HG02870 (cell line): Measurements from ENCODE around the gene ZFR2.
"Not testable (repeated sequence)": the region's sequence is repeated elsewhere in the genome, so short reads cannot be mapped to it uniquely, and the experiment has no call there.

Source experiments
- ATAC-seq: cut with Tn5 transposase; IDR thresholded peaks from one replicate; pipeline ENCODE4 v1.9.1; 2021; ENCODE audit warnings: mild to moderate bottlenecking, moderate library complexity; ENCODE audit not compliant: unreplicated experiment

ZFR2 gene

DNA sequence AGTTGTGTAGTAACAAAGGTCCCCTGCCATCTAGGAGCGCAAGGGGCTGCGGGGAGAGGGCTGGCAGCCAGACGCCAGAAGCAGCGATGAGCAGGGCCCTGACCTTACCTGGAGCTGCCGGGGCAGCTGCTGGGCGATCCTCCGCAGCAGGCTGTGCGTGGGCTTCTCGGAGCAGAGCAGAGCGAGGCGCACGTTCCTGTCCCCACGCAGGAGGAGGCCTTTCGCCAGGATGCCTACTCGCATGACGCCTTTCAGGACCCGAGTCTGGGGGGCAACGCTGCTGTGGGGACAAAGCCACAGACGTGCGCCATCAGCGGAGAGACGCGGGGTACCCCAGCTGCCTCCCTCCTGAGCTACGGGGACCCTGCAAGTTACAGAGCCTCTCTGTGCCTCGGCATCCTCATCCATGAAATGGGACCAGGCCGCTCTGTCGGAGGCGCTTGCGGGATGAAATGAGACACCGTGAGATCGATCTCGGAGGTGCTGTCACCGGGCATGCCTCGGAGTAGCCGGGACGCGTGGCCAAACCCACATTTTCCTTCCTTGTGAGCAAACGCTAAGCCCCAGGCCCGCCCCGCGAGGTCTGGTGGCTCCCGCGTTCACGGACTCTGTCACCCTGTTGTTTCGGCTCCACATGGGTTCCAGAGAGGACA lies 52.1 kb downstream of the ZFR2 start:
- ATAC-seq, result no peak

DNA sequence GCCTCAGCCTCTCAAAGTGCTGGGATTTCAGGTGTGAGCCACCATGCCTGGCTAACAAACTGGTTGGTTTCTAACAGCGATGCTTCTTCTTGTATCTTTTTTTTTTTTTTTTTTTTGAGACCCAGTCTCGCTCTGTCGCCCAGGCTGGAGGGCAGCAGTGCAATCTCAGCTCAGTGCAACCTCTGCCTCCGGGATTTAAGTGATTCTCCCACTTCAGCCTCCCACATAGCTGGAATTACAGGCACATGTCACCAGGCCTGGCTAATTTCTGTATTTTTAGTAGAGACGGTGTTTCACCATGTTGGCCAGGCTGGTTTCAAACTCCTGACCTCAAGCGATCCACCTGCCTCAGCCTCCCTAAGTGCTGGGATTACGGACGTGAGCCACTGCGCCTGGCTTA lies 52.7 kb downstream of the ZFR2 start:
- ATAC-seq, result not testable (repeated sequence)

DNA sequence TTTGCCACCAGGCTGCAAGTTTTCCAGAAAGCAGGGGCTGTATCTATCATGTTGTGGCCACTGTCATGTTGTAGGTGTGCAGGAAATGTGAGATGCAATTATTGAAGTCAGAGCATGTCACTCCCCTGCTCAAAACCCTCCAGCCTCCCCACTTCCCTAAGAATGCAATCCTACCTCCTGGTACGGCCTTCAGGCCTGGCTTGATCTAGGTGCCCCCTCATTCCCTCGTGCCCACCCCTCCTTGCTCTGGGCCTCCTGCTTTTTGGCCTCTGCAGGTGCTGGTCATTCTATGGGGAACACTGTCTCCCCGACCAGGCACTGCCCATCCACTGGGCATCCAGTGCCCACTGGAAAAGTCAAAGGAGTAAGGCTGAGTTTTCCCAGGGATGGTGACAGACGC lies 54.2 kb downstream of the ZFR2 start:
- no peak for ATAC-seq

DNA sequence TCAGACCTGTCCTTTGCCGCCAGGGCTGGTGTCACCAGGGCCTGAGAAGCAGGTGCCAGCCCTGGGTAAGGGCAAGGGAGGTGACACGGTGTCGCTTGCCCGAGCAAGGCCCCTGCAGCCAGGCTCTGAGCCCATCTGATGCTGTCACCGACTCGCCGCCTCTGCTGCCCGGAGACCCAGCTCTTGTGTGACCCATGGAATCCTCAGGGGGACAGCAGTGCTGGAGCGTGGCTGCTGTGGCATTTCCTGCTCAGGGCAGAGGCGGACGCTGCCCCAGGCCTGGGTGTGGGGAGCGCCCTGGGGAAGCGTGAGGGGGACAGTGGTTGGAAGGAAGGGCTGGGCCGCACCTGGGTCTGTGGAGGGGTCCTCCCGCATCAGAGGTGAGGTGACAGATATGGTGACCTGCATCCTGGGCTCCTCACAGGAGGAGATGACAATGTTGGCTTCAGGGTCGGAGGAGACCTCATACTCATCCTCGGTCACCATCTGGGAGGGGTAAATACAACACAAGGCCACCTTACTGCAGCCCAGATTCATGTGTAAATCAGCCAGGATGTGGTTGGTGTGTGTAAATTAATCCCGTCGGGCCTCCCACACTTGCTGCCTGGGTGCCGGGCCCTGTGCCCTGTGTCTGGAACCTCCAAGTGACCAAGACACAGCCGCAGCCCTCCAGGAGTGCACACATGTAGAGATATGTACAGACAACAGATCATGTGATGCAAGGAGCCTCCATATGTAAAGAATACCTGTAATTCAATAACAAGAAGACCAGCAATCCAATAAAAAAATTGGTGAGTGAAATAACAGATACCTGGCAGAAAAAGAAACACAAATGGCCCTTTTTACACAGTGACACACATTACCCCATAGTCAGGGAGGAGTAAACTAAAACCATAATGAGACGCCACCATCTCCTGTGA lies 55.1 kb downstream of the ZFR2 start:
- no peak for ATAC-seq

DNA sequence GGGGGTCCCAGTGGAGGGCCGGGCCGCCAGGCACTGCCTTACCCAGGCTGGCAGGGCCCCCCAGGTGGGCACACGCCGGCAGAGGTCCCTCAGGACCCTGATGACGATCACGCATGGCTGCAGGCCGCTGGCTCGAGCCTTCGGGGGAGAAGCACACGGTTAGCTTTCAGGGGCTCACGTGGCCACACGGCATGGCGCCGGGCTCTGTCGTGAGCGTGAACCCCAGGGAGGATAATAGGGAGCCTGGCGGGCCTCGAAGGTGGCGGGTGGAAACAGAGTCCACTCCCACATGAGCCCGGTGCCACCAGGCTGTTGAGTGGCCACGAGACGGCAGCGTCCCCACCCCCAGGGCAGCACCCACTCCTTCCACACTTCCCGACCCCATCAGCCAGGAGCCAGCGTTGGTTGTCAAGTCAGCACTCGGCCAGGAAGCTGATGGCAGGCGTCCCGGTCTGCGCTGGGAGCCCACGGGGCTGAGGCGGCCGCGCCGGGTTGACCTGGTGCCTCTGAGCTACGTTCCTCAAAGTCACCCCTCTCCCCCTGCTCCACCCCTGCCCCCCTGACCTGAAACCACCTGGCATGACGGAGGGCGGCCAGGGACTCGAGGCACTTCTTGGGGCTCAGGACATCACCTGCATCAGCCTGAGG lies 58.0 kb downstream of the ZFR2 start:
- ATAC-seq, result no peak

DNA sequence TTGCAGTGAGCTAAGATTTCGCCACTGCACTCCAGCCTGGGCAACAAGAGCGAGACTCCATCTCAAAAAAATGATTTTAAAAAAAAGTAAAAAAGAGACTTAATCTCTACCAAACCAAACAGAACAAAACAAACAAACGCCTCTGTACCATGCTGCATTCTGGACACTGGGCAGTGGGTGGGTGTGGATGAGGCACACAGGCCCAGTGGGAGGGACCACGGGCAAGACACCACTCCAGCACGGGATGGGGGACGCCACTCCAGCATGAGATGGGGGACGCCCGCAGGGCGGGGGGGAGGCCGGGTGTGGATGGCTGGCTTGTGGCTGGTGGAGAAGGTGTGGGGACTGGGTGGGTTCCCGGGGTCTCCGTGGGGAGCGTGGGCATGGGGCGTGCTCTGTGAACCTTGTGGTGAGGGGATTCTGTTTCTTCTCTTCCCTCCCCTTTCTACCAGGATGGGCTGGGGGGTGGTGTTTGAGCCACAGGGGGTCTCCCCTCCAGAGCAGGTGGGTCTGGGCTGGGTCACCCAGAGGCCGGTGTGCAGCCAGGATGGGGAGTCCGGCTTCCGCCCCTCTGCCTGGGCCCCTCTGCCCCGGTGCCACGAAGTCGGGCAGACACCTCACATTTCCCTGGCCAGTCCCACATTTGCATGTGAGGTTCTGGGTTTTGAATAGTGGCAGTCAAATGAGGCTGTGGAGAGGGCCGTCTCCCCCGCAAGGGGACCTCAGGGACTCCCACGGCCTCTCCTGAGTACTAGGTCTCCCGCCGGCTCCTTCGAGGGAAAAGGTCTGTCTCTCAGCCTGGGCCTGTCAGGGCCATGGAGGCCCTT lies 58.7 kb downstream of the ZFR2 start:
- no peak for ATAC-seq

DNA sequence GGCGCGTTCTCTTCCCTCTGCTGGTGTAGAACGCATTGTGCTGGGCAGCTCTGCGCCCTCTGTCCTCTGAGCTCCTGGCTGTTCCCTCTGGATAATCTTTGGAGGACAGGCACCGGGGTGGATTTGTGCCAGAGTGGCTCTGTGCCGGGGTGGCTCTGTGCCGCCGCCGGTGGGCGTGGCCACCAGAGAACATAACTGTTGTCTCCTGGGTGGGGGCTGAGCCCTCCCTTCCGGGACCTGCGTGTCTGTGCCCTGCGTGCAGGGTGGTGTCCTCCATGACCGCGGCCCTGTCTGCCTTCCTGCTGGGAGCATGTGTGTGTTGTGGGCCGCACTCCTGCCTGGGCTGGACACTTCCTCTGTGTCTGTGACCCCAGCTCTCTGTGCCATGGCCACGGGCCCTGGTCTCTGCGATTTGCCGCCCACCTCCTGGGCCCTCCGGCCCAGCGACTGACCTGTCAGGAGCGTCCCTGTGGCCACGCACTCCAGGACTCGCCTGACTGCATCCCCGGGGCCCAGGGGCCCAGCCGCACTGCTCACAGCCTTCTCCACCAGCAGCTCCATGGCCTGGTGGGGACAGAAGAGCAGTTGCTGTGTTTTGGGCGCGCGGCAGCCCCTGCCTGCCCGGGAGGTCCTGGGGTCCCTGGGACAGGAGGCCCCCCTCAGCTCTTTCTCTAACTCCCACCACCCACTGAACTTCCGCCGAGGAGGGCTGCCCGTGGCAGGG lies 60.3 kb downstream of the ZFR2 start:
- no peak for ATAC-seq

DNA sequence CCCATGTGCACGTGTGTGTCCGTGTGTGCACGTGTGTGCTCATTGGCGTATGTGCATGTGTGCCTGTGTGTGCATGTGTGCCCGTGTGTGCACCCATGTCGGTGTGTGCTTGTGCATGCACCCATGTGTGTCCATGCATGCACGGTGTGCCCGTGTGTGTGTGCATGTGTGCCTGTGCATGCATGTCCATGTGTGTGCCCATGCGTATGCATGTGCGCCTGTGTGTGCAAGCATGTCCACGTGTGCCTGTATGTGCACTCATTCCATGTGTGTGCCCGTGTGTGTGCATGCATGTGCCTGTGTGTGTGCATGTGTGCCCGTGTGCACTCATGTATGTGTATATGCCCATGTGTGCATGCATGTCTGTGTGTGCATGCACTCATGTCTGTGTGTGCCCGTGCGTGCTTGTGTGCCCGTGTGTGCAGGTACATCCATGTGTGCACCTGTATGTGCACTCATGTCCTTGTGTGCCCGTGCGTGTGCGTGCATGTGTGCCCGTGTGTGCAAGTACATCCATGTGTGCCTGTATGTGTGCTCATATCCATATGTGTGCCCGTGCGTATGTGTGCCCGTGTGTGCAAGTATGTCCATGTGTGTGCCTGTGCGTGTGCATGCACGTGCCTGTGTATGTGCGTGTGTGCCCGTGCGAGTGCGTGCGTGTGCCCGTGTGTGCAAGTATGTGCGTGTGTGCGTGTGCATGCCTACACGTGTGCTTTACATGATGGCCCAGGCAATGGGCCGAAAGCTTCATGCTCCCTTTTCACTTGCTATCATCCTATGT lies 61.1 kb downstream of the ZFR2 start:
- no peak for ATAC-seq

DNA sequence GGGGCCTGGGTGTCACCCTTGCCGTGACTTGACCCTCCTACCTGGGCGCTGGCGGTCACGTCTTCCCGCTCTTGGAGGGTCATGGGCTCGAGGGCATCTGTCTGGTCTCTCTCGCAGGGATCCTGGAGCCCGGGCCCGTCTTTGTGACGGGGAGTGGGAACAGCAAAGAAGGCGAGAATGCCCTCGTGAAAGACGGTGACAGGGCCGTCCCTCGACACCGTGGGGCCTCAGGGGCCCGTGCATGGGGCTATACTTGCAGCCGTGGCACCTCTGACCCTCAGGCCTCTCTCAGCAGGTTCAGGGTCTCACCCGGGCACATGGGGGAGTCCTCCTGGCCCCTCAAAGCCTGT lies 61.7 kb downstream of the ZFR2 start:
- ATAC-seq, result no peak

DNA sequence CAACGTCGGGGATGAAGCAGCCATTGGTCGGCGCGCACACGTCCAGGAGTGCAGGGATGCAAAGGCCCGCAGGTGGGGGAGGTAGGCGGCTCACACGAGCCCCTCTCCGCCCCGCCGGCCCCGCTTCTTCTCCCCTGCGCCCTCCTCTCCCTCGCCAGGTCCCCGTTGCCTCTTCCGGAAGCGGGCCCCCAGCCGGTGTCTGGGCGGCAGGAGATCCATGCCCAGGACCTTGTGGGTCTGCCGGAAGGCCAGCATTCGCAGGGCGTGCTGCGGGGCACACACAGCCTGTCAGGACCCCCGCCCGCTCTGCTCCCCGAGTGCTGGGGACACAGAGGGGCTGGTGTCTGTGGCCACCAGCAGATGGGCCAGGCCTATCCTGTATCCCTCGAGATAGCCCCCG lies 63.0 kb downstream of the ZFR2 start:
- no peak for ATAC-seq

DNA sequence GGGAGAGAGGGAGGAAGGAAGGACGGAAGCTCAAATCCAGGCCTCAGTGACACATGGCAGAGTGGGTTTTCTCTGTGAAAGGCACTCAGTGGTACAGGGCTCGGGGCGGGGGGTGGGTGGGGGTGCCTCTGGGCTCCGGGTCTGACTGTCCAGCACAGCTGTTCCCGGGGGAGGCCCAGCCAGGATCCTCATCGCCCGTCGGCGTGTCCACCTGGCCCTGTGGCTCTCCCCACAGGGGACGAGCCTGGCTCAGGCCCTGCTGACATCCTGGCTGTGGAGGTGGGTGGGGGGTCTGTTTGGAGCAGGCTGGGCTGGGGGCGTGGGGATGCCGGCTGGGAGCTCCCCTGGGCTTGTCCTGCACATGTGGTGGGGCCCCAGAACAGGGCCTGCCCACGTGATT lies 64.4 kb downstream of the ZFR2 start:
- ATAC-seq, result no peak

DNA sequence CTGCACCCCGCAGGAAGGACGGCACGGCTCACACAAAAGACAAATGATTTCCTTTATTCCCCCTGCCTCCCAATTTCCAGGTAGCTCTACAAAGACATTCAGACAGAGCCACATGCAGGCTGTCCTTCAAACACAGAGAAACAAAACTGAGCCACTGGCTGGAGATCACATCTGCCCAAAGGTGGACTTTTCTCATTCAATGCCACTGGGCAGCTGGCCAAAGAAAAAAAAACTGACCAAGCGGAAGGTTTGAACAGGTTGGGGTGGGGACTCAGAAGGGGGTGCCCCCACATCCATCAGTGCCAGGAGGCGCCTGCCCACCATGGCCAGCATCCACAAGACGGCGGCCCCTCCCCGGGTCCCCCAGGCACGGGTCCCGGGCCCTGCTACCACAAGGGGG lies 64.9 kb downstream of the ZFR2 start:
- no peak for ATAC-seq

DNA sequence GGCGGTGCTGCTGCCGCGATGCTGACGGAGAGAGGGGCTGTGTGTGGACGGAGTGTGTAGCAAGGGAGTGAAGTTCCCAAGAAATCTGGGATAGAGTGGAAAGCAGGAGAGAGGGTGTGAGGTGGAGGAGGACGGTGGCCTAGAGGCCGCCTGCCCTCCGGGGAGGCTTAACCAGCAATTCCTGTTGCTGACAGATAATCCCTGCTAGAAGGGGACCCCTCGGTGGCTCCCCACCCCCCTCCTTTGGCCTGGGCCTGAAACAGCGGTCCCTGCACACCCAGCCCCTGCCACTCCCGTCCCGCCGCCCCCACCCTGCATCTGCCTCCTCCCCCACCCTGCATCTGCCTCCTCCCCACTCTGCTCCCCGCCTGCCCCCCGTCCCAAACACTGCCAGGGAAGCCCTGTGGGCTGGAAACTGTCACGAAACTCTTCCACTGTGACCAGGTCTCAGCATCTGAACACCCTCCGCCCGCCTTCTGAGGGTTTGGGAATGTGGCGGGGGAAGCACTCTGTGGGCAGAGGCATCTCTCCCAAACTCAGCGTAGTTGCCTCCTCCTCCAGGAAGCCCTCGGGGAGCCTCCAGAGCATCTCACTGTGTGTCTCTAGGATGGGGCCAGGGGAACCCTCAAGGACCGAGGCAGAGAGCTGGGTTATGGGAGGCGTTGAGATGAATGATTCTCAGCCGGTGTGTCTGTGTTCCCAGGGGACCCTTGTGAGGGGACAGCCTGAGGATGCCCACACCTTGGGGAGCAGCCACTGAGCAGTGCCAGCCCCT lies 65.5 kb downstream of the ZFR2 start:
- ATAC-seq, result no peak

DNA sequence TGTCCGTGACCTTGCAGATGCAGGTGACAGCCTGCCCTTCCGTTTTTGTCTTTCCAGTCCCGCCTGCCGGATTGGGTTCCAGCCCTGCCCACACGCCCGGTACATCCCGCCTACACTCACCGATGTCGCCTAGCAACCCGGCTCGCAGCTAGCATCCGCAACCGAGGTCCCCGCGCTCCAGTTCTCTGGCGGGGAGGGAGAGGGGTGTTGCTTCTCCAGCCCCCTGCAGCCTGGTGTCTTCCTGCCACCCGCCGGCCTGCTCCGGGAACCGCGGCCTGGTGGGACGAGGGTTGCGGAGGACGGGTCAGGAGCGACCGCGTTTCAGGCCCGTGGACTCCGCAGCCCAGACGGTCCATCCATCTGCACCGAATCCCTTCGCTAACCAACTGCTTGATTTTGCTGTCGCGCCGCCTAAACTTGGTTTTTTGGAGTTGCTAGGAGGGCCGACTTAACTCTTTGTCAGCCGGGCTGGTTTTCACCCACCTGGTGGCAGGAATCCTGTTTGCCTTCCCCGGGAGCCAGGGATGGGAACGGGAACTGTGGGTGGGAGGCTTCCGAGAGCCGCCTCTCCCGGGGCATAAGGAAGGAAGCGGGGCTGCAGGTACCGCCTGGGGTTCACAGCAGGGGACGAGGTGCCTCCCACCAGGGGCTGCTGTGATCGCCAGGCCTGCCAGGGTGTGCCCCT lies 67.3 kb downstream of the ZFR2 start:
- ATAC-seq, result no peak

DNA sequence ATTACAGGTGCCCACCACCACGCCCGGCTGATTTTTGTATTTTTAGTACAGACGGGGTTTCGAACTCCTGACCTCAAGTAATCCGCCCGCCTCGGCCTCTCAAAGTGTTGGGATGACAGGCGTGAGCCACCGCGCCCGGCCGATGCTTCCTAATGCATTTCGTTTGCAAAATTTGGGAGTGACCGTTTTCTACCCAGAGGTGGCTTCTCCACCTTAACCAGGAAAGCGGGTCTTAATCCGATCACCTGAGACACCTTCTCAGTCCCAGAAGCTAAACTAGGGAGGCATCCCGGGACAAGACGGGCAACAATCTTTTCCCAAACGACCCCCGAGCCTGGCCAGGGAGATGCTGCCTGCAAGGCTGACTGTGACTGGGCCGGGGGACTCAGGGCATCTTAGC lies 67.8 kb downstream of the ZFR2 start:
- no peak for ATAC-seq

DNA sequence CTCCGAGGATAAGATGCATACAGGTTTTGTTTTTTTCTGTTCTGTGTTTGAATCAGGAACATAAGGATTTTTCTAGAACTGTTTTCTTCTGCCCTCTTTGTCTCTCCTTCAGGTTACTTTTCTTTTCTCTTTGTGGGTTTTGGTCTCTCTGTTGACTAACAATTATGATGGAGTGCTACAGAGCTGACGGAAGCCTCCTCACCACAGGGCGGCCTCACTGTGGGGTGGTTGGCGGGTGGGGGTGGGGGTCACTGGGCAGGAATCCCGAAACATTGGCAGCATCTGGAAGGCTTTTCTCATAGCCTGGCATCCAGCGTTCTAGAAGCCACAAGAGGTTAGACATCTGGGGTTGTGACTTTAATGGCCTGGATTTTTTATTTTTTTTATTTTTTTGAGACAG lies 70.7 kb downstream of the ZFR2 start:
- ATAC-seq, result no peak

DNA sequence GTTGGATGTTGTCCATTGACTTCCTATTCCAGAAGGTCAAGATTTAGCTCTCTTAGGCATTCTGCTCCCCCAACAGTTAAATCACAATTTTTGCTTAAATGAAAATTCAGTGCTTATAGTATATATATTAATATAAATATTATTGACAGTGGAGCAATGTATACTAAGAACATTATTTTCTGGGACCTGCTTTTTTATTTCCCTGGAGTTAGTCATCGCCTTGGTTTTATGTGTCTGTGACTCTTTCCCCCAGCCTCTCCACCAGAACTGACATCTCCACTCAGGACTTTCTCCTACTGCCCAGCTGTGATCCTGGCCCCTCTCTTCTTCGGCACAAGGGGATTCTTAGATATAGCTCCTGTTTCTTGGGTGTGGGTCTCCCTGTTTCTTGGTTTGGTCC lies 72.5 kb downstream of the ZFR2 start:
- ATAC-seq, result no peak

DNA sequence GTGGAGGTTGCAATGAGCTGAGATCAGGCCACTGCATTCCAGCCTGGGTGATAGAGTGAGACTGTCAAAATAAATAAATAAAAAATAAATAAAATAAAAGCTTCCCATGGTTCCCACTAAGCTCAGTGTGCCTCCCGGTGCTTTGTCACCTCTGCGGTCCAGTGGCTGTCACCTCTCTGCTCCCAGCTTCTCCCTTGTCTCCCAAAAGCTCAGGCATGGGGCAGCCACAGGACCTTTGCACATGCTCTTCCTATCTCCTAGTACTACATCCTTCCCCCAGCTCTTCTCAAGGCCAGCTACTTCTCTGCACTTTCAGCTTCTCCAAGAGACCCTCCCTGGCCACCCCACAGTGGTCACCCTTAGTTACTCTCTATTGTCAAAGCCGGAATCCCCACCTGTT lies 75.0 kb downstream of the ZFR2 start:
- no peak for ATAC-seq
